Cardiac fibroblast (primary cell): Measurements from ENCODE around the gene ZBTB6.

Source experiments
- DNase-seq, 2 donors: peaks; one replicate each; pipeline versions ENCODE4 v3.0.0 to v3.0.0-alpha.2; 2010; ENCODE audit warnings: low read depth in 2 of 2
- H3K4me3 ChIP-seq, 2 donors: replicated peaks in 1 of 2; 1 replicate in 1 of 2; 2 replicates in 1 of 2; pipeline ENCODE4 v1.5.1; 2011; ENCODE audit warnings: low read depth in 2 of 2, low read length in 2 of 2, mild to moderate bottlenecking in 2 of 2, moderate library complexity in 1 of 2
- TF ChIP-seq, protein P1 (sequence below): IDR thresholded peaks from one replicate; pipeline ENCODE4 v1.5.1; 2011; ENCODE audit warnings: low read depth, mild to moderate bottlenecking, low read length, inconsistent platforms

ZBTB6 gene, protein sequence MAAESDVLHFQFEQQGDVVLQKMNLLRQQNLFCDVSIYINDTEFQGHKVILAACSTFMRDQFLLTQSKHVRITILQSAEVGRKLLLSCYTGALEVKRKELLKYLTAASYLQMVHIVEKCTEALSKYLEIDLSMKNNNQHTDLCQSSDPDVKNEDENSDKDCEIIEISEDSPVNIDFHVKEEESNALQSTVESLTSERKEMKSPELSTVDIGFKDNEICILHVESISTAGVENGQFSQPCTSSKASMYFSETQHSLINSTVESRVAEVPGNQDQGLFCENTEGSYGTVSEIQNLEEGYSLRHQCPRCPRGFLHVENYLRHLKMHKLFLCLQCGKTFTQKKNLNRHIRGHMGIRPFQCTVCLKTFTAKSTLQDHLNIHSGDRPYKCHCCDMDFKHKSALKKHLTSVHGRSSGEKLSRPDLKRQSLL

DNA sequence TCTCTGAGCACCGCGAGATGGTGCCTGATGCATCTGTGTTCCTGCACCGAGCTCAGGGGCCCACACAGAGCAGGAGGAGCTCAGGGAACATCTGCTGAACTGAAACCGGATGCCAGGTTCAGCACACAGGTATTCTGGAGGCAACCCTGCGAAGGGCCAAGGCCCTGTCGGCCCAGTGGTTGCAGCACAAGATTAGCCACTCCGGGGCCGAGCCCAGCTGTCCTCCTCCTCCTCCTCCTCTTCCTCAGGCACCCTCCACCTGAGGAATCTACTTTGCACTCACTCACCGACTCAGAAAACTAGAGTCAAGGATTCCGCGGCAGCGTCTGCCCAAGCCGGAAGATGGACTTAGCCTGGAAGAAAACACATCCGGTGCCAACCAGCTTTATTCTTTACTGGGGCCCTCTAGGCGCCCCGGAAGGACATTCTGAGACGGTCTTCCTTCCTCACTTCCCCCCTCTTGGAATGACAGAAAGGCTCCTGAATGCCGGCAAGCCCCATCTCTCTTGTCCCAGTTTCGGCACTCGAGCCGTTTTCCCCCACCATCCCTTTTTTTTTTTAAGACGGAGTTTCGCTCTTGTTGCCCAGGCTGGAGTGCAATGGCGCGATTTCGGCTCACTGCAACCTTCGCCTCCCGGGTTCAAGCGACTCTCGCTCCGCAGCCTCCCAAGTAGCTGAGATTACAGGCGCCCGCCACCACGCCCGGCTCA is at the start of gene ZBTB6:
TSS of gene ZBTB6 (minus strand) at position 360 of the 710 bp plus-strand sequence. CDS start 1,251 bp downstream, outside the sequence.
- DNase-seq: peak; percentile 88 to 89
- peak within 1 kb of the TSS; percentile 65 to 67 for H3K4me3 ChIP-seq
- TF ChIP-seq, protein P1, sequence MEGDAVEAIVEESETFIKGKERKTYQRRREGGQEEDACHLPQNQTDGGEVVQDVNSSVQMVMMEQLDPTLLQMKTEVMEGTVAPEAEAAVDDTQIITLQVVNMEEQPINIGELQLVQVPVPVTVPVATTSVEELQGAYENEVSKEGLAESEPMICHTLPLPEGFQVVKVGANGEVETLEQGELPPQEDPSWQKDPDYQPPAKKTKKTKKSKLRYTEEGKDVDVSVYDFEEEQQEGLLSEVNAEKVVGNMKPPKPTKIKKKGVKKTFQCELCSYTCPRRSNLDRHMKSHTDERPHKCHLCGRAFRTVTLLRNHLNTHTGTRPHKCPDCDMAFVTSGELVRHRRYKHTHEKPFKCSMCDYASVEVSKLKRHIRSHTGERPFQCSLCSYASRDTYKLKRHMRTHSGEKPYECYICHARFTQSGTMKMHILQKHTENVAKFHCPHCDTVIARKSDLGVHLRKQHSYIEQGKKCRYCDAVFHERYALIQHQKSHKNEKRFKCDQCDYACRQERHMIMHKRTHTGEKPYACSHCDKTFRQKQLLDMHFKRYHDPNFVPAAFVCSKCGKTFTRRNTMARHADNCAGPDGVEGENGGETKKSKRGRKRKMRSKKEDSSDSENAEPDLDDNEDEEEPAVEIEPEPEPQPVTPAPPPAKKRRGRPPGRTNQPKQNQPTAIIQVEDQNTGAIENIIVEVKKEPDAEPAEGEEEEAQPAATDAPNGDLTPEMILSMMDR: no peak

DNA sequence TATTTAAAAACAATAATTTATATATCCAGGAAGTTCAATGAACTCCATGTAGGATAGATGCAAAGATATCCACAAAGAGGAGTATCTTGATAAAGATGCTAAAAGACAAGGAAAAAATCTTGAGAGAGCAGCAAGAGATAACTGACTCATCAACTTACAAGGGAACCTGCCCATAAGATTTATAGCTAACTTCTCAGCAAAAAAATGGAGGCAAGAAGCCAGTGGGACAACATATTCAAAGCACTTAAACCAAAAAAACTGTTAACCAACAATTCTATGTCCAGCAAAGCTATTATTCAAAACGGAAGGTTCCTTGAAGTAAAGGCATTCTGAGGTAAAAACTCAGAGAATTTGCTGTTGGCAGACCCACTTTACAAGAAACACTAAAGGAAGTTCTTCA is 48.0 kb upstream of the ZBTB6 start:
- H3K4me3 ChIP-seq: no peak overlapping the region
- DNase-seq: no peak
- TF ChIP-seq, protein P1: no peak

DNA sequence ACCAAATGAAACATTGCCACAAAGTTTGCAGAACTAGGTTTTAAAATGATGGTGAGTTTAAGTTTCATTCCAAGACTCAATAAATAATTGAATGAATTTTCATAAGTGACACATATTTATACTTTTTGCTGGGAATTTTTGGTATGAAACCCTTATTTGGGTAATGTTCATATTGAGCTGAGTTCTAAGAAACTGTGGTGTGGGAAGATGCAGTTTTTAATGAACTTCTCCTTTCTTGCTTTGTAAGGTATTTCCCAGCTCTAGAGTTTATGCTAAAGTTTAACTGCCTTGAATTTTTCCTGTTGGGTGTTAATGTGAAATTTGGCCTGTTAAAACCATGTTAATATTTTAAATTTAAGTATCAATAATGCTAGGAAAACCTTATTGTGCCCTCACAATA is 42.8 kb upstream of the ZBTB6 start:
- no peak overlapping the region for H3K4me3 ChIP-seq
- TF ChIP-seq, protein P1: no peak
- DNase-seq: no peak

DNA sequence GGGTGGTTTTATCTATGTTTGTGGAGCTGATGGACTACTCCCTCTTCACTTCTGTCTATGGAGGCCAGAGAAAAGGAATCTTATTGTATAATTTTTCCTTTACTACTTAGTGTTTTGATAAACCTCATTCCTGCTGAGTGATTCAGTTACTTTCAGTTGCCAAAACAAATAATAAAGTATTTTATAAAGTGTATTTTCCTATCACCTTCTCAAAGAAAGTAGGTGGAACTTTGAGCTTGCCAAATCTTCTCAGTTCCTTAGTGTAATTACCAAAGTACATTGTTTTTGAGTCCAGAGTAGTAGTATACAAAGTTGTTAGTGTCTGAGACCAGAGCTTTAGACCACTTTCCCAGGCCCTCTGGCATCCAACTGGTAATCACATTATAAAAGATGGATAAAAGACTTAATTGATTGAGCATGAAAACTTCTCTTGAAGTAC is 41.1 kb upstream of the ZBTB6 start:
- TF ChIP-seq, protein P1: no peak
- no peak overlapping the region for H3K4me3 ChIP-seq
- DNase-seq: peak; percentile 53 to 74

DNA sequence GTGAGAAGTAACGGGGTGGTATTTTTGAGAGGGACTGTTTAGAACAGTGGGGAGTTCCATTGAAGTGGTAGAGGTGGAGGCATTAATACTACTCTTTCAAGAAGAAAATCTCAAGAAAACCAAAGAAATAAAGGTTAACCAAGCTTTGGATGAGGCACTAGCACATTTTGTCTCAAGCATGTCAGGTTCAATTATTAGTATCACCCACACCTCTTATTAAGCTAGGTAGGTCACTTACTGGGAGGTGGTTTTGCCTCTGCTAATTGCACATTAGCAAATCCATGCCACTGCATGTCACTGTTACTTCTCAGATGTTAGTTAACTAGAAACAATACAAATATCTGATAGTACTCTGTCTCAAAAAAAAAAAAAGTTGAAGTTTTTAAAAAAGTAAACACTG is 37.9 kb upstream of the ZBTB6 start:
- no peak for DNase-seq
- no peak overlapping the region for H3K4me3 ChIP-seq
- TF ChIP-seq, protein P1: no peak

DNA sequence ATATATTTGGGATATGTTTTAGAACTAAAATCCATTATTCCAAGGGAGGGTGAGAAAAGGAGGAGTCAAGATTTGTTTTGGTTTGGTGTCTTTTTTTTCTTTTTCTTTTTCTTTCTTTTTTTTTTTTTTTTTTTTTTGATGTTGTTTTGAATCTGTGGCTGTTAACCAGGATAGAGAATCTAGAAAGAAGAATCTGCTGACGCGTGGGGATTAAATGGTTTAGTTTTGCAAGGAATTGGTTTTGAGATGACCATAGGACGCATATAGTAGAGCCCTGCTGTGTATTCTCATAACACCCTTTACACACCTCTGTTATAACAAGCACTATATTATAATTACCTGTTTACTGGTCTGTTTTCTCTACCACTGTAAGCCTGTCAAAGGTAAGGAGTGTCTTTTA is 37.1 kb upstream of the ZBTB6 start:
- no peak for DNase-seq
- TF ChIP-seq, protein P1: no peak
- H3K4me3 ChIP-seq: no peak overlapping the region
